HG03066 (cell line): Measurements from ENCODE around the gene DNAH17.

Source experiments
- ATAC-seq: cut with Tn5 transposase; IDR thresholded peaks from one replicate; pipeline ENCODE4 v1.9.1; 2021; ENCODE audit warnings: low read depth; ENCODE audit not compliant: unreplicated experiment

DNAH17 gene

DNA sequence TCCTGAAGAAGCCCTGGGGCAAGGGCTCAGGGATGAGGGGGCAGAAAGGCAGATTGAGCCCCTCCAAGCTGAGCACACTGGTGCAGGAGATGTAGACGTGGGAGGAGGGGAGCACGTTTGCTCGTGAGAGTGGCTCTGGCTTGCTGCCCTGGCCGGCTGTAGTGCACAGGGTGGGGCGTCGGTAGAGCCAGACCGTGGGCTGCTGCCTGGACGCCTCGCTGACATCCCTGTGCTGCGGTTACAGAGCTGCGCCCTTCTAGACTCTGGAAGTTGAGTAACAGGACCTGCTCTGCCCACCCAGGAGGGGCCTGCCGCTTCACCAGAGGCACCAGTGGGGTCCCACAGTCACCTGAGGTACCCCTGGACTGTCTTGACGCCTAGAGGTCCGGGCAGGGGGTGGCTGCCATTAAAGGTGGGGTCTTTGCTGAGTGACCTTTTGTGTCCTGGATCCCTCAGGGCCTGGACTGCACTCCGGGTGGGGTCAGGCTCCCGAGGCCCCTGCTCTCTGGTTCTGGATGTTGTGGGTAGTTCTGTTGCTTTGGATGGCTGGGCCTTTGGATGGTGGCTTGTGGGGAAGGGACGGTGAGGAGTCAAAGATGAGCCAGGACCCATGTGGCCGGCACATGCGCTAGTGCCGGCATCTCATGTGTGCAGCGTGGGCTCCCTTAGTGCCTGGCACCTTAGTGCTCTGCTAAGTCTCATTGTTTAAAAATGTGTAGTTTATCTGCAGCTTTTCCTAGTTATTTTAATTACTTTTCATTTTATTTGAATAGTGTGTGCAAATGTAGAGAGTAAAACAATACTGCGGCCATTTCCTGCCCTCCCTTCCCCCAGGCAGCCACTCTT, 157.0 kb downstream of the DNAH17 start:
- ATAC-seq, result no peak

- ATAC-seq, result no peak
These were observed 158.7 kb downstream of the DNAH17 start for GRCh38 chr17:78418326-78419026.

DNA sequence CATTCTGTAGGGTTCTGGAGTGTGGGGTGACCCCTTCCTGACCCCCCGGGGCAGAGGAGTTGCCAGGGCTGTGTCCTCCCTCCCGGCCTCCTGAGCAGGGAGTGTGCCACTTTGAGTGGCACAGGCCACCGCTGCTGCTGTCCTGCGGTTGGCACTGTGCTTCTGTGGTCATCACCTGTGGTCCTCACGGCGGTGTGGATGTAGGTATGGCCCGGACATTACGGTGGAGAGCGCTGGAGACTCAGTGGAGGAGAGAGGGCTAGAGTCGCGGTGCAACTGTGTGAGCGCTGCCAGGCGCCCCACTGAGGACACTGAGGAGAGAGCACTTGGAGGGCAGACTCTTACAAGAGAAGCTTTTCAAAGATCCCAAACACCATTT, 159.7 kb downstream of the DNAH17 start:
- no peak for ATAC-seq

DNA sequence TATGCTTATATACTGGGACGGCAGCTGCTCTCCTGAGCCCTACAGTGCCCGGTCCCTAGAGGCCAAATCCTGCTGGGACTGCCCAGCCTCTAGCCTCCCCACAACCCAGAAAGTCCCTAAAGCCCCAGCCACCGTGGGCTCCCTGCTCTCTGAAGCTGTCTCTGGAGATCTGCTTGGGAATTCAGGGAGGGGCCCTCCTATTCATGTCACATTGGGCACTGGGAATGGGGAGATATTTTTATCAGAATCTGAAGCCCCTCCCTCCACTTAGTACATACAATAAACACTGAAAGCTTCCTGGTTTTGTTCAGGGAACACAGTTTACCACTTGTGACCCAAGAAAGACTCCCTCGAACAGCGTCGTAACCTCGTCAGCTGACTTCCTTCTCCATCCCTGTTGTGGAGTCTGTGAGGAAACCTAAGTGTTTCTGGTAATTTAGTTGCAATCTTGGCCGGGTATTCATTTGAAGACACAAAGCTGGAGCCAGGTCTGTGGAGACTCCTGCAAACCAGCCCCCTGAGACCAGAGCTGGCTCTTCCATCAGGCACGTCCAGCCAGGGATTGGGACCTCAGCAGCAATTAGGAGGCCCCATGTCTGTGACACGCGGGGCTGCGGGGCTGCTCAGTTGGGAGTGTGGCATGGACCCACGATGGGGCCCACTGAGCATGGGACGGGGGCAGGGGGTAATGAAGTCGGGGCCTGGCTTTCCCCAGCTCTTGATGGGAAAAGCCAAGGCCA, 160.2 kb downstream of the DNAH17 start:
- no peak for ATAC-seq

- ATAC-seq, result no peak
These were observed 161.1 kb downstream of the DNAH17 start for GRCh38 chr17:78415821-78416711.

GRCh38 chr17:78414178-78415162, 162.7 kb downstream of the DNAH17 start:
- ATAC-seq, result no peak

- ATAC-seq, result no peak
These were observed 164.8 kb downstream of the DNAH17 start for GRCh38 chr17:78412403-78412802.

- ATAC-seq, result no peak
These were observed 165.8 kb downstream of the DNAH17 start for GRCh38 chr17:78411241-78411857.

DNA sequence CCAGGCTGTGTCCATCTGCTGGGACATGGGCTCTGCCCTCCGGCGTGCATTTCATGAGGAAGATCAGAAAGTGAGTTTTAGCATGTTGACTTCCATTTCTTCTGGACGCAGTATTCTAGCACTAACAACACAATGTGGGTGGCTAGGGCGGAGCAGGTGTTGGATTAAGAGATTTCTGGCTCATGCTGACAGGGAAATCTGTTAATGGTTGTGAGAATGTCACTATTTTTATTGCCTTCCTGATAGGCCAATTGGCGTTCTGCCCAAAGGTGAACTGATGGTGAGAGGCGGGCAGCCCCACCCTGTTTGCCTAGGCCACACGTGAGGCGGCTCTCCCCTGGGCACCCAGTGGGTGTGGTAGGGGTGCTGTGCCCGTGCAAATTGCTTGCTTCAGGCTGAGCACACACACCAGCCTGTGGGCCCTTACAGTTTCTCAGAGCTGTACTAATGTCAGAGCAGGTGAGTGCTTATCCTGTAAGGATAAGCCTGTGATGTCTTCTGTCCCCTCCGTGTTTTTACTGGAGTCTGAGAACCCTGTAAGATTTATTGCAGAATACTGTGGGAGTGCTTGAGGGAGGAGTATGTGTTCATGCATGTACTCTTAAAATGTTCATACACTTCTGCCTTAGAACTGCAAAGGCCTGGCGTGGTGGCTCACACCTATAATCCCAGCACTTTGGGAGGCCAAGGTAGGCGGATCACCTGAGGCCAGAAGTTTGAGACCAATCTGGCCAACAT, 167.8 kb downstream of the DNAH17 start:
- ATAC-seq, result no peak

DNA sequence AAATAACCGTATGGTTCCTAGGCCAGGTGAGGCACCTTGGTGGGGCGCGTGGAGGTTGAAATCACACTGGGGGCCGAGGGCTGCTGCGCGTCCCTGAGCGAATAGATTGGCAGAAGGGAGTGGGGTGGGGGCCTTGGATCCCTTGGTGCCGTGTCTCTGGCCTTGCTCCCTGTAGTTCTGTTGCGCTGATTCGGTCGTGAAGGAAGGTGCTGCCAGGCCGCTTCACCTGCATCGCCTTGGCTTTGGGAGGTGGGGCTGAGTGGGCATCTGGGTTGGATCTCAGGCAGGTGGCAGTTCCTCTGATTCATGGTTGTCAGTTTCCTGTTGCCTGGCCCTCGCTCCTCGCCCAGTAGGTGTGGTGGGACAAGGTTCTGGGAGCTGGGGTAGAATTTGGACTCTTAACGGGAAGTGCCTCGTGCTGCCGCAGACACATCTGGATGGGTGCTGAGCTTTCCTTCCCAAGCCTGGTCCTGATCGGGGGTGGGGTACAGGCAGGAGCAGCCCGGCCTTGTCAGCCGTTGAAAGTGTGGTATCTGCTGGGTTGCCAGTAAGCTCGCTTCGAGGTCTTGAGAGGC, 168.6 kb downstream of the DNAH17 start:
- ATAC-seq, result no peak

- ATAC-seq, result no peak
These were observed 169.7 kb downstream of the DNAH17 start for GRCh38 chr17:78407387-78408000.

DNA sequence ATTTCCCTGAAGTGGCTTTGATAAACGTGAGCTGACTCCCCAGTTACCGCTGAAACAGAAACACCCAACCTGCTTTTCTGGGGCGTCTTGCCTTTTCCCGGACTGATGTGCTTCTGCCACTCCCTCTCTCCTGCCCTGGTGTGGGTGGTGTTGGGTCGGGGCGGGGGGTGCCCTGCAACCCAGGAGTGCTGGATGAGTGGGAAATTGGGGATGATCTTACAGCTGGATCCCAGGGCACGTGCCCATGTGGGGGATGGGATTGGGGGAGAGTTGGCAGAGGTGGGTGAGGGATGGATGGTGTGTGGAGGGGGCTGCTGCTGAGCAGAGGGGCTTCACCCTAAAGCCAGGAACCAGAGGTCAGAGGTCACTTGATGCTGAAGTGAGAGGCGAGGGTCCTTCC, 170.3 kb downstream of the DNAH17 start:
- ATAC-seq, result no peak

DNA sequence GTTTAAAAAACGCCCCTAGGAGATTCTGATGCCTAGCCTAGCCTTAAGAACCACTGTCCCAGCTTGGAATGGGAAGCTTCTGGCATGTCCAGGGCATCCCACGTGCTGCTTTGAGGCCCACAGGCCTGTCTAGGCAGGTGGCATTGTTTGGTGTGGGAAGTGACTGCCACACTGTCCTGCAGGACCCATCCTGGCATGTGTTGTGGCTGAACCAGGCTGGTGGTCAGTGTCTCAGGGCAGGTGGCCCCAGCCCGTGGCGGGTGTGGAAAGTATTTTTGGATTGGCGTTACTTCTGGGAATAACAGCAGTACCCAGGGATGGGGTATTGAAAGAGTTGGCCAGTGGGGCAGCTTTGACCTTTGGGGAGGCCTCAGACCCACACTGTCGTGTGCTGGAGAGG, 170.8 kb downstream of the DNAH17 start:
- ATAC-seq, result no peak

- ATAC-seq, result no peak
These were observed 173.4 kb downstream of the DNAH17 start for GRCh38 chr17:78403822-78404221.

DNA sequence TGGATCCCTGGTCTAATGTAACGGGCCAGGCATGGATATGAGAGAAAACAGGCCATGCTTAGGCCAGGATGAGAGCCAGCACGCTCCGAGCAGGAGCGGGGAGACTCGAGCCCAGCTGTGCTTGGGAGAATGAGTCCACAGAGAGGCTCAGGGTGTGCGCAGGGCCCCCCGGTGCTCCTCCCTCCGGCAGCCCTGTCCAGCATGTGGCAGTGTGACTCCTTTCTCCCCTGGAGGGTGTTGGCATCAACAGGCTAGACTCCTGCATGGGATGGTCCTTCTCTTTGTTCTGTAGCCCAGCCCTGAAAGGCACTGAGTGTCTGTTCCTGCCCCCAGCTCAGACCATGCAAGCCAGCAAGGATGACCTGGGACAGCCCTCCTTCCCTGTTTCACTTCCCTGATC, 175.3 kb downstream of the DNAH17 start:
- no peak for ATAC-seq

DNA sequence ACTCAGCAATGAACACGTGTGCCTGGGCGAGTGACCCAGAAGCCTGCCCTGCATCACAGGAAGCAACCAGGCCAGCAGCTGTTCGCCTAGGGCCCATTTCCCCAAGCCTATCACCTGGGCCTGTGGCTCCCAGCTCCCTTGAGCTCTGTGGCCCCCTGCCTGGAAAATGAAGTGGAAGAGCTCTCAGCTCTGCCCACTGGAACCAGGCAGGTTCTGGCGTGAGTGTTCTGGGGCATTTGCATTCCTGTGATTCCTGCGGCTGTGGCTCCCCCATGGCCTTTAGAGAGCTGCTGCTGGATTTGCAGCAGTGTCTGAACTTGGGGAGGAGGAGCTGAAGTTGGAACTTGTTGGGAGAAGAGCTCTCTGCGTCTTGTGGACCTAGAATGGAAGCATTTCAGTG, 175.9 kb downstream of the DNAH17 start:
- ATAC-seq, result no peak

GRCh38 chr17:78400581-78401240, 176.5 kb downstream of the DNAH17 start:
- ATAC-seq, result no peak
